Inferior parietal cortex (tissue), 1 donor: ENCODE measurements around the gene ABCB6.

ENCODE experiments used
- DNase-seq: peaks from one replicate; pipeline ENCODE4 v3.0.0-alpha.2; 2016; ENCODE audit errors: extremely low spot score

The ABCB6 gene

DNA sequence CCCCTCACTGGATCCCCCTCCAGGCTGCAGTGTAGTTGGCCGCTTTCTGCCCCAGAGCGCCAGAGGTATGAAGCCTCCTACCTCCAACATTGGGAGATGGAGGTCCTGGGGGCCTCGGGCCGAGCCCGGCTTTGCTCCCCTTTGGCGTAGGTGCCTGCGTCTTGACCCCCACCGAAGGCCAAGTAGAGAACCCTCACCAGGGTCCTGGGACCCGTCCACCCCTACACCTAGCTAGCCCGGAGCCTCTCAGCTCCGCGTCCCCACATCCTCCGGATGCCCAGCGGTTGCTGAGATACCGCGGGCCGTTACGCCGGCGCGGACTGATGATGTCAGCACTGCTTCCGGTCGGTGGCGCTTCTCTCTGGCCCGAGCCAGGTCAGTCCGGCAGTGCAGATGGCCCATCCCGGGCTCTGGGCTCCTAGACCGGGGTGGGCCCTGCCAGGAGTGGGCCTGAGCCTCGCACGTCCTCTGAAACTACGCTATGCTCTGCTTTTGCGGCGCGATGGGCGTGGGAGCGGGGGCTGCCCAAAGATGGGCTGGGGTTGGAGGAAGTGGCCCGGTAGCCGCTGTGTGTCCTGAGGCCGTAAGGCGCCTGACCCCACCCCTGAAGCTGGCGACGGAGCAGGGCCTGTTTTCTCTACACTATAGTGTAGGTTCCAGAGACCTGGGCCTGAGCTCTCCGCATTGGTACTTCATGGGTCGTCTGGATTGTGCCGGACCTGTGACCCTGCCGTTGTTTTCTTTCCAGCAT, 26.6 kb upstream of the ABCB6 start, which contains the start of the genes GLB1L and STK16:
TSS of gene GLB1L (minus strand) at position 297 of the 751 bp plus-strand sequence. CDS start 1,871 bp downstream, outside the sequence.
TSS of gene STK16 (plus strand) at position 332 of the 751 bp plus-strand sequence. CDS start 521 bp downstream, outside the sequence.
- peak; percentile 95 for DNase-seq

DNA sequence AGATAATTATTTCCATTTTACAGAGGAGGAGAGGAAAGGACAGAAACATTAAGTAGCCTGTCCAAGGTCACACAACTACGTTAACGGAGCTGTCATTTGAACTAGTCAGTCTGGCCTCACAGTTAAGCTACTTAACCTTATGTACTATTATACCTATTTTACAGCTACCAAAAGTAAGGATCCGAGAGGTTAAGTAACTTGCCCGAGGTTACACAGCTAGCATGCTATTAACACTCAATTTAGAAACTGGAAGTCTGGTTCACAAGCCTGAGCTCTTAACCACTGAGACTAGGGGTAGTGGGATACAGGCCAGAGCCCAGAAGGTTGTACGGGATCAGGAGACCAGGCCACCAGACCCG, 26.0 kb upstream of the ABCB6 start:
- no peak for DNase-seq

DNA sequence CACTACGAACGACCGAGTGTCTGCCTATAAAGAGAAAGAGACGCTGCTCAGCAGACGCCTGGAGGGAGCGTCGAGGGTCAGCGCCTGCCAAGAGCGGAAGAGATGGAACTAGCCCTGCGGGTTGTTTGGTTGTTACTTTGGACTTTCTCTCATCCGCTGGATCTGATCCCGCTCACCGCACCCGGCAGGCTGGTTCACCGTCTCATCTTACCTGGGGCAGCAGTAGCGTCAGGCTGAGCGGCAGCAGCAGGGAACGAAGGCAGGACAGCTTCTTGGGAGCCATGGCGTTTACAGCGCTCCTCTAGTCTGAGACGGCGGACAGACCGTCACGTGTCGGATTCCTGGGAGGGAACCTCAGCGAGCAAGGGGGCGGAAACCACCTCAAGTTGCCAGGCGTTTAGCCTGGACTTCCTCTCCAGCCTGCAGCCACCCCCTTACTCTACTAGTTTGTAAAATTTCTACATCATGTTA, 24.6 kb upstream of the ABCB6 start:
- DNase-seq: no peak

DNA sequence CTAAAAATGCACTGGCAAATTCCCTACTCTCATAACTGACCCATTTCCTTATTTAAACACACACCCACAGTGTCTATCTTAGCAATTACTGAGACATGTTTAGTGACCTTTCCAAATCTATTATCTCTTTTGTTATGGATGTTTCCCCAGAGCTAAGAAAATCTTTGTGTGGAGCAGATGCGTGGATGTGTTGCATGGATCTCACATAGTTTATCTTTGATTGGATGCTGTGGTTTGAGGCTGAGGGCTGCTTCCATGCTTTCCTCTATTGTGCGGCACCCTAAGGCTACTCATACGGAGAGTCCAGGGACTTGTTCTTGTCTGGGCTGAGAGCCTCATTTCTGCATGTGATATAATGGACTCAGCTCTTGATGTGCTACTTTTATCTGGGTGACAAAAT, 15.6 kb upstream of the ABCB6 start:
- no peak for DNase-seq

DNA sequence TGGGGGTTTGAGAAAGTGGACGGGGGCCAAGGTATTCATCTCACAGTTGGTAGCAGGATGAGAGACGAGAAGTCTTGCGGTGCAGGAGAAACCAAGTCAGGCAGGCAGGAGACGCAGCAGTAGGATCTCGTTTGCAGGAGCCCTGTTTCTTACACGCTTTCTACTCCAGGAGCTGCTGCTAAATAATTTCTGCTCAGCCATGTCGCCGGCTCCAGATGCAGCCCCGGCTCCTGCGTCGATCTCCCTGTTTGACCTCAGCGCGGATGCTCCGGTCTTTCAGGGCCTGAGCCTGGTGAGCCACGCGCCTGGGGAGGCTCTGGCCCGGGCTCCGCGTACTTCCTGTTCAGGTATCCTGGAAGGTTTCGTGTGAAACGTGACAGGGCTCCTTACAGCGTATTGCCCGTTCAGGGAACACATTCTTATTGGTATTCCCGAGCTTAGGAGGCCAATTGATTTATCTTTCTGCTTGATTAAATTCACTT, 11.3 kb upstream of the ABCB6 start:
- peak; percentile 9 for DNase-seq

DNA sequence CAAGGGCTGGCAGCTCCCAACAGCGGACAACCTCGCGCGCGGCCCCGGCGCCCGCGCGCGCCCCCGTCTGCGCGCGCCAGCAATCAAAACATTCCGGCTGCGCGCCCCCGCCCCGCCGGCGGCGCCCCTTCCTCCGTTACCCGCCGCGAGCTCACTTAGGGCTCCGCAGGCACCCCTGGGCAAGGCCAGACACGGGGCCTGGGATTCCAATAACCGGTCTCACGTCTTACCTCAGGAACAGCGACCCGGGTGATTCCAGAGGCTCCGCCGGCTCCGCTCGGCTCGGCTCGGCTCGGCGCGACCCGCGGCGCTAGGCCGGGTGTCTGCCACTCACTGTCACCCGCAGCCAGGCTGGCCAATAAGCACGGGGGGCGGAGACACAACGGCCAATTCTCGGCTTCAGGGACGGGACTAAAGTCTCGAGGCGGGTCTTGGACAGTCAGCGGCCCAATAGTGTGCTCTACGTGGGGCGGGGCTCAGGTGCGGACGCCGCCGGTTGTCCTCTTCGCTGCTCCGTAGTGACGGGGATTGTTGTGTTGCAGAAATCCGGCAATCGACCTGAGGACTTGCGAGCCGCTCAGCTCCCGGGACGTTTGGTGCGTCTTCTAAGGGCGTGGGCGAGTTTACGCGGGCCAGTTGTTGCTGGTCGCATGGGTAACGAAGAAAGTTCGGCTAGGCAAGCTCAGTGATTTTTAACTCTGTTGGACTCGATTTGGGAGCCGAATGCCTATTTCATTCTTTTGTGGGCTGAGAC, 10.7 kb upstream of the ABCB6 start, which contains the start of the genes ANKZF1 and ATG9A:
TSS of gene ANKZF1 (plus strand) at position 502 of the 754 bp plus-strand sequence. CDS start 452 bp downstream, outside the sequence.
TSS of gene ATG9A (minus strand) at position 332 of the 754 bp plus-strand sequence. CDS start 1,612 bp downstream, outside the sequence.
- peak; percentile 98 for DNase-seq

DNA sequence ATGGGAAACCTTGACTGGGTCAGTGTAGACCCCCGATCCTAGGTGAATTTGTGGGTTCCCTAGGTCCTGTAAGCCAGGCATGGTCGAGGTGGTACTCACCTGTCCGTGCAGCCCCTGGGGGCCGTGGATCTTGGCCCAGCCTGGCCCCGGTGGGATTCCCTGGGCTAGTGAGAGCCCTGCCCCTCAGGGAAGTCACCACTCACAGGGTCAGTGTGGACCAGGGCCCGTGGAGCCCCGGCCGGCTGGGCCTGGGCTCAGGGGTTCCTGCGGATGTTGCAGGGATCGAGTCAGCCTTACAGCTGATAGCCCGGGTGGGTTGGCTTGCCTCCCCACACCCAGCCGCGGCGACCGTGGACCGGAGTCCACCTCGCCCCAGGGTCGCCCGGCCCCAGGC, 10.2 kb upstream of the ABCB6 start:
- DNase-seq: no peak

DNA sequence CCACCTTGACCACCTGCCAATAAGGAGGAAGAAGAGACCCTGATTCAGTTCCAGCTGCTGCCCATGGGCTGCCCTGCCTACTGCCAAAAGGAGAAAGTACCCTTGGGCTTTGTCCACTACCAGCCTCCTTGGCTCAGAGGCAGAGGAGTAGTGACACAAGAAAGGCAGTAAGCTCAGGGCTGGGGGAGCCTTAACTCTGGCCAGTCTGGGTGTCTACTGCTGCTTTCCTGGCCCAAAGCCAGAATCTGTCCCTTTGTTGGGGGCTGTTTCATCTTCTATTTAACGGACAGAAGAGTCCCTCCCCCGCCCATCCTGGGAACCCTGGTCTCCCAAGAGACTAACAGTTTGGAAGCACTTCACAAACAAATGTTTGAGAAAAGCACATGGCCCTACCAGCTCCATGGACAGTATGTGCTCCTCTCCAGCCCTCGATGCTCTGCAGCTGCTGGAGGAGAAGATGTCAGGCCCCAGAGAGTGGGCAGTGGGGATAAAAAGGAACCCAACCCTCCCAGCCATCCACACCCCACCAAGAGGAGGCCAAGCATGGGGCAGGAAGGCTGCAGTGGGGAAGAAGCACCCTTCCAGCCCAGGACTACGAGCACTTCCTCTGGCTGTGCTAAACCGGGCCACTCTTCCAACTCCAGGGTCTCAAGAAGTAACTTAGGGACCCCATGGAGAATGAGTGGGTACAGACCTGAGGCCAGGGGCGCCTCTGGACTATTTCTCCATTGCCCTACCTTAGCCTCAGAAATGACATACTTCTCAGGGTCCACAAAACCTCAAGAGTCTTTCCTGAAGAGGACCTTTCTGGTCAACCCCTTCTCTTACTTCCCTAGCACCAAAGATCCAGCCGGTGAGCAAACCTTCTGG, 9.5 kb upstream of the ABCB6 start:
- no peak for DNase-seq

DNA sequence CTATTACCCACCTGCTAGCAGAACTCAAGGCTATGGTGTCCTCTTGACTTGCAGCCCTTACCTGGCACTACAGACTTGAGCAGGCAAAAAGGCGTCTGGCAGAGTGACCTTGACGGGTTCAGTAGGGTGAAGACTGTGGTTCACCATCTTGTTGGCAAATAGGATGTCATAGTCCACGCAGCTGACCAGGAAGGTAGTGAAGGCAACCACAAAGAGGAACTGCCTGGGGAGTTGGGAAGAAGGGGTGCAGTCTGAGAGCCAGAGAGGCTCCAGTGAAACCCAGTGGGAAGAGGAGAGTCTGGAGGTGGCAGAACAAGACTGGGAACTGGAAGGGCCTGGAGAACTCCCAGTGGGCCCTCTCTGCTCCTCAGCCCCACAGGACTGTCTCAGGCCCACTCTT, 6.6 kb upstream of the ABCB6 start:
- no peak for DNase-seq

DNA sequence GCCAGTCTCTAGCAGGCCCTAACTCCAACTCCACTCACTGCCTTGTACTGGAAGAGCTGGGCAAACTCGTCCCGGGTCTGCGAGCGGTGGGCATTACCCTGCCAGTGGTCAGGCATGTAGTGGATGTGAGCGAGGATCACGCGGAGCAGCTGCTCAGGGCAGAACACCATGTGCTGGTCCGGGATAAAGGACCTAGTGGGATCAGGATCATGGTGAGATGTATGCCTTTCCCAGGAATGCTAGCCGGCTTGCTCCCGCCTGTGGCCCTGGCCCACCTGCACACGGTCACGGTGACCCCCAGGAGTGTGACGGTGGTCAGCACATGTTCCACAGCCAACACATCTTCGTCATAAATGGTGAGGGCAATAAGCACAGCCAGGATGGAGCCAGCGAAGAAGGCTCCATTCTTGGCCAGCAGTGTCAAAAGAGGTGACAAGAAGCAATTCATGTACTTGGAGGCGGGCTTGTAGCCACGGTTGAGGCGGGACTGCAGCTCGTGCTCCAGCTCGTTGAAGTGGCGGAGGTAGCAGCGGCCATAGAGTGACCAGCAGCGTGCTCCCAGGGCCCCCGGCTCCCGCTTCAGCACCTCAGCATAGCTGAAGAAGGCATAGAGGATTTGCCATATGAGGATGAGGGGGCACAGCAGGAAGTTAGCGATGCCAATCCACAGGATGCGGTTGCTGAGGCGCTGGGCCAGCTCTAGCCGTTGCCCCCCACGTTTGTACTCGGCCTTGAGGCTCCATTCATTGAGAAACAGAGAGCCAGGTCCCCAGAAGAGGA, 5.3 kb upstream of the ABCB6 start:
- DNase-seq: no peak

DNA sequence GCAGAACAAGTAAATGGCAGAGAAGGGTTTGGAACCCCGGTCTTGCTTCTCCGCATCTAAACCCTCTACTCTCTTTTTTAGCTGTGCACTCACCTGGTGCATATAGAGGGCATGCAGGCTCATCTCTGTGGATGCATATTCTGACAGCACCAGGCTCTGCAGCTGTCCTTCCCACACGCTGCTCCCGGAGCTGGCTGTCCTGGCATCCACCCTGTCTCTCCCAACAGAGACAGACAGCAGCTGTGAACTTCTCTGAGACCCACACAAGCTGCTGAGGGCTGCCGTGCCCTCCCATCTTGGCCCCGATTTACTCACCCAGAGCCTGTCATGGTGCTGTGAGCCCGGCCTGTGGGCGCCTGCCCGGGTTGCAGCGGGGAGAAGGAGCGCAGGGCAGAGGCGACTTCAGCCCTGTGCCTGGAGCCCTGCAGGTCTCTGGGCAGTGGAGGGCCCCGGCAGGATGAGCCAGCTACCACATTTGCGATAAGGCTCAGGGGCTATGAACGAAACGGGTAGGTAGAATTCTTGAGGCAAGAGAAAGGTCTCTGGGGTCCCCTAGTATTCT, 3.3 kb upstream of the ABCB6 start:
- DNase-seq: no peak

DNA sequence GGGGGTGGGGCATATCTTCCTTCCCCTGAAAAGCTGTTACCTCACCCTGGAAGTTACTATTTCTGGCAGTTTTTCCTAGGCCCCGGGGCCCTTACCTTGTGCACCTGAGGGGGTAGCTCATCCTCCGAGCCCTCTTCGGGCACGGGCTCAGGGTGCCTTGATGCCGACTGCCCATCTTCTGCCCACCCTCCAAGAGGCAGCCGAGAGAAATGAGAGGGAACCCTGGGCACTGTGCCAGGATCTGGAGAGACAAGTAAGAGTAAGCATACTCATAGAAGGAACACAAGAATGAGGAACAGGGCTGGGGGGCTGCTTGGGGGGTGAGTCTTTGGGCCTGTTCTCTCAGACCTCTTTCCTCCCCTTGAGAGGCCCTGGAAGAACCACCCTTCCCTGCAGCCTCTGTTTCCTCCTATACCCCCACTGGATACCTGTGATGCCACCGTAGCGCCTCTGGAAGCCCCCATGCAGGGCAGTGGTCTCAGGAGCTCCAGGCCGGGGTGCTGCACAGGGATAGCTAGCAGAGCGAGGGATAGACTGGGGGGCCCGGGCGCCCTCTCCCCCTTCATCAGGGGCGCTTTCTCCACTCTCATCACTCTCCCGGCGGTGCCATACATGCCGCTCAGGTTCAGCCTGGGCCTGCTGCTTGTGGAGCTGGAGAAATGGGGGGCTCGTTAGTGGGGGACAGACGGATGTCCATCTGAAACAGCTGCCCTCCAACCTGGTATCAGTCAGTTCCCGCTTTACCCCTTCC, 2.1 kb upstream of the ABCB6 start:
- DNase-seq: no peak

DNA sequence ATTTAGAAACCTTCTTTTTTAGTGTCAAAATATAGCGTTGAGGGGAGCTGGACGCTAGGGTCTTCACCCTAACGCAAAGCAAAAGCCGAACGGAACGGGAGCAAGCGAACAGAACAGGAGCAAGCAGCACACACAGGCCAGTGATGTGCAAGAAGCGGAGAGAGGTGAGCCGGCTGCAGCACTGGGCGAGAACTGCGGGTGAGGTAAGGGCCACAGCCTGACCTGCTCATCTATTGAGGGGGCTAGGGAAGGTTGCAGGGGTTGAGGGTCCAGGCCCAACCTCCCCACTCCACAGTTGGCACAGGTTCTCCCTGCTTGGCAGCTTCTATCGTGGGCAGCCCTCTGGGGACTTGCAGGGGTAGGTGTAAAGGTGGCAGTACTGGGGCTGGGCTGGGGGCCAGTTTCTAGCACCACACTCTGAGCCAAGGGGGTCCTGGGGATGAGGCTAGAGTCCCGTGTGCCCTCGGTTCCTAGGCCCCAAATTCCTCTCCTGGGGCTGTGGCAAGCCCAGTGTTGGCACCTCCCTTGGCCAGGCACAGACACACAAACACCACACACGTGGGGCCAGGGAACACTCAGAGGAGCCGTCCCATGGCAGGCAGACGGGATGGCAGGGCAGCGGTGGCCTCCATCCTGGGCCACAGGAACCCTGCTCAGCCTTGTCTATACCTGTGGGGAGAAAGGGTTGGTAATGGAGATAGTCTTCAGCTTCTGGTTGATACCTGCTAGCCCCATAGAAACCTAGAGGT, 1.2 kb upstream of the ABCB6 start:
- no peak for DNase-seq

DNA sequence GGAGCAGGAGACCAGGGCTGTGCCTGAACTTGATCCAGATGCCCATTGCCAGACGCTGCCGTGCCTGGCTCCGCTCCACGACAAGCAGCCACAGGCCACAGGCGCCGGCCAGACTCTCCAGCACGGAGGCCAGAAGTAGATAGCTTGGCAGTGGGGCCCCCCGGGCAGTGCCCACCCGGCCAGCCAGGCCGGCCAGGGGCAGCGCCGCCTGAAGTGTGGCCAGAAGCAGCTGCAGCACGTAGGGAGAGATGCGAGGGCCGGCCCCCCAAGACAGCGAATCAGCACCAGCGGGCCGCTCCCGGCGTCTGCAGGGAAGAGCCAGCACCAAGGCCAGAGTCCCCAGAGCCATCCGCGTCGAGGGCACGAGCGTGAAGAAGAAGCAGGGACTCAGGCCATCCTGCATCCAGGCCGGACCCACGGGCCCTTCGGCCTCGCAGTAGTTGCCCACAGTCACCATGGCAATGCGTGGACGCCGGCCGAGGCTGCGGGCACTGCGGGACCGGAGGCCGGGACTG, 484 bp downstream of the ABCB6 start:
- DNase-seq: peak; percentile 48

DNA sequence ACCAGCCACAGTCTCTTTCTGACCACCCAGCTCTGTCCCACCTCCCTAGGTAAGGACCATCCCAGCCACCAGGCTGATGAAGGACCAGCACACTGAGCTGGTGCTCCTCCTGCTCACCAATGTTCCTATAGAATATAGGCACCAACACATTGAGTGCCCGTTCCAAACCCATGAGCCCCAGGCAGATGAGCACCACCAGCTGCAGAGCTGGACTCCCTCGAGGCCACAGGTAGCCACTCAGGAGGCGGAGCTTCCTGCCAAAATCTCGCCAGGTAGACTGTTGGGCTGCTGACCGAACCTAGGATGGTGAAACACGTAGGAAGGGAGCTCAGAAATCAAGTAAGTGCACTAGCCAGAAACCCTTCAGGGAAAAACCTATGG, 2.2 kb downstream of the ABCB6 start:
- no peak for DNase-seq

DNA sequence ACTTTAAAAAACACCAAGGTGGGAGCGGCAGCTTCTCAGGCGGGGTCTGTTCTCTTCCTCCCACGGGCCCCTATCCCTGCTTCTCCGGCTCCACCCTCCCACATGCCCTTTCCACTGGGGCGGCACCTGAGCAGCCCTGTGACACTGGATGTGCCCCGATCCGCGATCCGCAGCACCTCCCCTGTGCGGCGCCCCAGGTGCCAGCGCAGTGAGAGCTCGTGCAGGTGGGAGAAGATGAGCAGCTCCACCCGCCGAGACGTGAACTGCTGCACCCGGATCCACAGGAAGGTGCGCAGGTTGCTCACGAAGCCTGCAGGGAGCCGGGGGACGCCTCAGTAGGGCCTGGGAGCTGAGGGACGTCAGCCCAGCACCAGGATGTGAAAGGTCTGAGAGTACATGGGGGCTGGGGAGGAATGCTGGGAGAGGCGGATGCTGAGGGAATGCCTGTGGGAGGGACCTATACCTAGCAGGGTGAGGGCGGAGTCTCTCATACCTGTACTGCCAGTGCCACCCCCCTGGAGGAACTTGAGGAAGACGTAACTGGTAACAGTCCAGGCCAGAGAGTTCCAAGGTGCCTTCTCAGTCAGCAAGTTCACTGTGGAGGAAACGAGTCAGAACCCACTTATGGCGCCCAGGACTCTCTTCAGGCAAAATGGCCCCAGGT, 2.8 kb downstream of the ABCB6 start:
- DNase-seq: no peak

DNA sequence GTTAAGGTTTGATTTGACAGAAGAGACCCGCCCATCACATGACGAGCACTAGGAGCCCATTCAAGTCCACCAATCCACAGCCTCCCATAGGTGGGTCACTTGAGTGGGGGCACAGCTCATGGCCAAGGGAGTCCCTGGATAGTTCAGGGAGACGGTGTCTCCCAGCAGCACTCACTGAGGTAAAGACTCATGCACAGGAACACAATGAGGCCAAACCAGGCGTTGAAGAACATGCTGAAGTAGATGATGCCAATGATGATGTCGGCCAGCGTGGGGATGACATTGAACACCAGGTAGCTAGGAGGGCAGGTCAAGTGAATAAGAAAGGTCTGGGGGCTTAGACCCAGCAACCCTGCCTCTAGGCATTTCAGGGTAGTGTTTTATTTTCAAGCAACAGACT, 4.0 kb downstream of the ABCB6 start:
- no peak for DNase-seq

DNA sequence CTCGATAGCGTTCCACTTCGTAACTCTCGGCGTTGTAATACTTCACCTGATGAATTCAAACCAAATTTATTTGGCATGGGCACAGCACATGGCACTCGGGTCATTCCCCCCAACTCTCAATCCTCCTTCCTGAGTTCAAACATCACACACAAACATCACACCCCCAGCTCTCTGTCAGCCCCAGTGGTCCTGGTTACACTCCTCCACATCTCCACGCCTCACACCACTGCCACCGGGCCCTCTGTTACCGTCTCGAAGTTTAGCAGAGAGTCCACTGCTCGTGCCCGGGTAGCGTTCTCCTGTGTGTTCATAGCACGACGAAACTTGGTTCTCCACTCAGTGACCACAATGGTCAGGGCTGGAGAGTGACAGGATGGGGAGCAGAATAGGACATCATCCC, 4.6 kb downstream of the ABCB6 start:
- no peak for DNase-seq
